Ishikawa (cell line): ENCODE data around the gene FRS3.

Experiments used
- CEBPB ChIP-seq: IDR thresholded peaks from 2 replicates; pipeline ENCODE4 v1.6.1; 2012
- CREB1 ChIP-seq: IDR thresholded peaks from 2 replicates; pipeline ENCODE4 v1.6.1; 2012; ENCODE audit warnings: low read depth
- EGR1 ChIP-seq: IDR thresholded peaks from 2 replicates; pipeline ENCODE4 v1.6.1; 2012
- EP300 ChIP-seq: IDR thresholded peaks from 2 replicates; pipeline ENCODE4 v1.6.1; 2012; ENCODE audit warnings: borderline replicate concordance
- FOXM1 ChIP-seq: IDR thresholded peaks from 2 replicates; pipeline ENCODE4 v1.6.1; 2012; ENCODE audit warnings: low read depth, borderline replicate concordance
- MAX ChIP-seq: IDR thresholded peaks from 2 replicates; pipeline ENCODE4 v1.6.1; 2012
- NFIC ChIP-seq: IDR thresholded peaks from 2 replicates; pipeline ENCODE4 v1.6.1; 2012
- RAD21 ChIP-seq: IDR thresholded peaks from 2 replicates; pipeline ENCODE4 v1.6.1; 2012; ENCODE audit warnings: low read depth
- TAF1 ChIP-seq: IDR thresholded peaks from 2 replicates; pipeline ENCODE4 v1.6.1; 2012; ENCODE audit warnings: low read depth, mild to moderate bottlenecking
- TCF12 ChIP-seq: IDR thresholded peaks from 2 replicates; pipeline ENCODE4 v1.6.1; 2012; ENCODE audit warnings: low read depth
- YY1 ChIP-seq: IDR thresholded peaks from 2 replicates; pipeline ENCODE4 v1.6.1; 2012; ENCODE audit warnings: low read depth
- TF ChIP-seq, protein P1 (sequence below): IDR thresholded peaks from 2 replicates; pipeline ENCODE4 v1.6.1; 2012

DNA sequence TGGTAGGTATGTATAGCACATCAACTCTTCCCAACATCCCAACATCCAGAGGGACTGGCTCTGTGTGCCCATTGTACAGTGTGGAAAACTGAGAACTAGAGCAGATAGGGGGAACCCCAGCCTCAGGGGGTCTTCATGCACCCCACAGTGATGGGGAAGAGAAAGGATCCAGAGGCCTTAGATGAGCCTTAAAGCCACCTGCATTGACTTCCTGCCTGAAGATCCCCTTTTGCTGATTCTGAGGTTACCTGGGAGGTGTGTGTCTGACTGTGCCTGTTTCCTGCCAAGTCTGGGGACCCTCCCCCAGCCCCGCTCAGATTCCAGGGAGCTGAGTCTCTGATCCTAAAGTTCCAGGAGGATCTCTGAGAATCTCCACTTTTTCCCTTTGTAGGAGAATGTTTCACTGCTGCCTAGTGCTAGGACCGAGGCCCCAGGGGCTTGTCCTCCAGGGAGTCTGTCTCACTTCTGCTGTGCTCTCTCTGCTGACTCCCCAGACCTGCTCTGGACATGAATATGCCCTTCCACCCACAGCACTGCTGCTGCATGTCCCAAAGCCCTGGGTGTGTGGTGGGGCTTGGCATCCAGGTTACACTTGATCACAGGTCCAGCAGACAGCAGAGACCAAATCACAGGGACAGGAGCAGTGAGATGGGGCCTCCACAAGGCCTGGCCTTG is 19.7 kb downstream of the FRS3 start:
- TF ChIP-seq CREB1 (no peak), YY1 (no peak), FOXM1 (no peak), RAD21 (no peak), CEBPB (no peak), MAX (no peak), EP300 (no peak), TCF12 (no peak), EGR1 (no peak), NFIC (no peak), TAF1 (no peak)
- TF ChIP-seq, protein P1, sequence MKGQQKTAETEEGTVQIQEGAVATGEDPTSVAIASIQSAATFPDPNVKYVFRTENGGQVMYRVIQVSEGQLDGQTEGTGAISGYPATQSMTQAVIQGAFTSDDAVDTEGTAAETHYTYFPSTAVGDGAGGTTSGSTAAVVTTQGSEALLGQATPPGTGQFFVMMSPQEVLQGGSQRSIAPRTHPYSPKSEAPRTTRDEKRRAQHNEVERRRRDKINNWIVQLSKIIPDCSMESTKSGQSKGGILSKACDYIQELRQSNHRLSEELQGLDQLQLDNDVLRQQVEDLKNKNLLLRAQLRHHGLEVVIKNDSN: no peak
